ENCODE data around the gene MYLK. TPM values are rescaled to one million over a fixed set of nuclear protein-coding genes. Genes with fewer than 3 reads are reported as not detected.

Gene MYLK
- total RNA-seq, 1 donor from 2014 or later, result 57.8 TPM

- no peak for DNase-seq (ENCODE audit: extremely low read depth, low read depth, low spot score)
Observed at GRCh38 chr3:123878807-123879206, 5.3 kb downstream of the MYLK start.

GRCh38 chr3:123877965-123878364 lies 6.2 kb downstream of the MYLK start:
- no peak for DNase-seq (ENCODE audit: extremely low read depth, low read depth, low spot score)

- DNase-seq (ENCODE audit: extremely low read depth, low read depth, low spot score), result no peak
Observed at GRCh38 chr3:123877466-123877865, 6.7 kb downstream of the MYLK start.

GRCh38 chr3:123876858-123877257 lies 7.3 kb downstream of the MYLK start:
- no peak for DNase-seq (ENCODE audit: extremely low read depth, low read depth, low spot score)

- DNase-seq (ENCODE audit: extremely low read depth, low read depth, low spot score), result no peak
Observed at GRCh38 chr3:123872621-123873020, 11.5 kb downstream of the MYLK start.

- DNase-seq (ENCODE audit: extremely low read depth, low read depth, low spot score), result no peak
Observed at GRCh38 chr3:123871946-123872345, 12.2 kb downstream of the MYLK start.

GRCh38 chr3:123870033-123870432 lies 14.1 kb downstream of the MYLK start:
- no peak for DNase-seq (ENCODE audit: extremely low read depth, low read depth, low spot score)

- no peak for DNase-seq (ENCODE audit: extremely low read depth, low read depth, low spot score)
Observed at GRCh38 chr3:123869165-123869564, 15.0 kb downstream of the MYLK start.

GRCh38 chr3:123864706-123865105 lies 19.4 kb downstream of the MYLK start:
- no peak for DNase-seq (ENCODE audit: extremely low read depth, low read depth, low spot score)

GRCh38 chr3:123862152-123862551 lies 22.0 kb downstream of the MYLK start:
- DNase-seq (ENCODE audit: extremely low read depth, low read depth, low spot score), result no peak

GRCh38 chr3:123861081-123861836 lies 22.9 kb downstream of the MYLK start:
- DNase-seq (ENCODE audit: extremely low read depth, low read depth, low spot score), result no peak

GRCh38 chr3:123859177-123859576 lies 25.0 kb downstream of the MYLK start:
- DNase-seq (ENCODE audit: extremely low read depth, low read depth, low spot score), result no peak

- DNase-seq (ENCODE audit: extremely low read depth, low read depth, low spot score), result no peak
Observed at GRCh38 chr3:123854905-123855304, 29.2 kb downstream of the MYLK start.

- no peak for DNase-seq (ENCODE audit: extremely low read depth, low read depth, low spot score)
Observed at GRCh38 chr3:123853686-123854372, 30.3 kb downstream of the MYLK start.

- DNase-seq (ENCODE audit: extremely low read depth, low read depth, low spot score), result no peak
Observed at GRCh38 chr3:123847209-123847608, 36.9 kb downstream of the MYLK start.

GRCh38 chr3:123843668-123844067 lies 40.5 kb downstream of the MYLK start:
- DNase-seq (ENCODE audit: extremely low read depth, low read depth, low spot score), result no peak

GRCh38 chr3:123842711-123843110 lies 41.4 kb downstream of the MYLK start:
- no peak for DNase-seq (ENCODE audit: extremely low read depth, low read depth, low spot score)

GRCh38 chr3:123841476-123842238 lies 42.5 kb downstream of the MYLK start:
- DNase-seq (ENCODE audit: extremely low read depth, low read depth, low spot score), result no peak

- no peak for DNase-seq (ENCODE audit: extremely low read depth, low read depth, low spot score)
Observed at GRCh38 chr3:123840961-123841360, 43.2 kb downstream of the MYLK start.

GRCh38 chr3:123837858-123838257 lies 46.3 kb downstream of the MYLK start:
- DNase-seq (ENCODE audit: extremely low read depth, low read depth, low spot score), result no peak

- peak; percentile 14 for DNase-seq (ENCODE audit: extremely low read depth, low read depth, low spot score)
Observed at GRCh38 chr3:123834631-123835030, 49.5 kb downstream of the MYLK start.

- DNase-seq (ENCODE audit: extremely low read depth, low read depth, low spot score), result no peak
Observed at GRCh38 chr3:123833398-123833785, 50.7 kb downstream of the MYLK start.
